HG03571 (cell line): Measurements from ENCODE around the gene GFM1.
"Not testable (repeated sequence)": the region's sequence is repeated elsewhere in the genome, so short reads cannot be mapped to it uniquely, and the experiment has no call there.

Source experiments
- ATAC-seq: cut with Tn5 transposase; IDR thresholded peaks from one replicate; pipeline ENCODE4 v1.9.1; 2021; ENCODE audit not compliant: unreplicated experiment

The GFM1 gene

GRCh38 chr3:158672215-158673176 lies 28.2 kb downstream of the GFM1 start, which contains the start of gene LXN:
LXN (minus strand) TSS chr3:158672648; CDS start chr3:158672478, 170 bp downstream.
- peak; percentile 100 for ATAC-seq

GRCh38 chr3:158678687-158679086 lies 34.4 kb downstream of the GFM1 start:
- ATAC-seq, result no peak

GRCh38 chr3:158679547-158680000 lies 35.2 kb downstream of the GFM1 start:
- ATAC-seq, result no peak

- ATAC-seq, result no peak
Measured at GRCh38 chr3:158680861-158681260, 36.5 kb downstream of the GFM1 start.

GRCh38 chr3:158683230-158683962 lies 39.1 kb downstream of the GFM1 start:
- ATAC-seq, result no peak

- ATAC-seq, result no peak
Measured at GRCh38 chr3:158685159-158685558, 40.8 kb downstream of the GFM1 start.

GRCh38 chr3:158693866-158694456 lies 49.6 kb downstream of the GFM1 start:
- not testable (repeated sequence) for ATAC-seq

GRCh38 chr3:158696618-158697017 lies 52.3 kb downstream of the GFM1 start:
- ATAC-seq, result no peak

- ATAC-seq, result no peak
Measured at GRCh38 chr3:158700559-158700958, 56.2 kb downstream of the GFM1 start.

GRCh38 chr3:158701420-158702065 lies 57.2 kb downstream of the GFM1 start:
- no peak for ATAC-seq

GRCh38 chr3:158702815-158703481 lies 58.6 kb downstream of the GFM1 start:
- no peak for ATAC-seq

- ATAC-seq, result no peak
Measured at GRCh38 chr3:158703566-158703965, 59.2 kb downstream of the GFM1 start.

- no peak for ATAC-seq
Measured at GRCh38 chr3:158709666-158710083, 65.3 kb downstream of the GFM1 start.

- ATAC-seq, result no peak
Measured at GRCh38 chr3:158710601-158711000, 66.3 kb downstream of the GFM1 start.

GRCh38 chr3:158711886-158712285 lies 67.6 kb downstream of the GFM1 start:
- ATAC-seq, result no peak

GRCh38 chr3:158712443-158712842 lies 68.1 kb downstream of the GFM1 start:
- ATAC-seq, result no peak

- no peak for ATAC-seq
Measured at GRCh38 chr3:158713094-158713499, 68.8 kb downstream of the GFM1 start.

GRCh38 chr3:158717576-158717975 lies 73.2 kb downstream of the GFM1 start:
- no peak for ATAC-seq

GRCh38 chr3:158718490-158719170 lies 74.3 kb downstream of the GFM1 start:
- ATAC-seq, result no peak

- no peak for ATAC-seq
Measured at GRCh38 chr3:158722108-158722507, 77.8 kb downstream of the GFM1 start.
